Activated gamma-delta T cell (primary cell): Measurements from ENCODE around the gene CAMK2A.

Source experiments
- DNase-seq: peaks from one replicate; lab custom pipeline; 2025; lab: John Stamatoyannopoulos, UW

CAMK2A gene

GRCh38 chr5:150279330-150280020 lies 10.1 kb downstream of the CAMK2A start:
- no peak for DNase-seq

- no peak for DNase-seq
These were observed 10.7 kb downstream of the CAMK2A start for GRCh38 chr5:150278916-150279315.

- no peak for DNase-seq
These were observed 11.4 kb downstream of the CAMK2A start for GRCh38 chr5:150278046-150278730.

GRCh38 chr5:150277043-150277442 lies 12.5 kb downstream of the CAMK2A start:
- DNase-seq, result no peak

- no peak for DNase-seq
These were observed 14.8 kb downstream of the CAMK2A start for GRCh38 chr5:150274811-150275210.

GRCh38 chr5:150272531-150272930 lies 17.0 kb downstream of the CAMK2A start:
- no peak for DNase-seq

- DNase-seq, result no peak
These were observed 17.6 kb downstream of the CAMK2A start for GRCh38 chr5:150271923-150272322.

- DNase-seq, result no peak
These were observed 18.3 kb downstream of the CAMK2A start for GRCh38 chr5:150271296-150271692.

GRCh38 chr5:150270541-150271295 lies 18.9 kb downstream of the CAMK2A start:
- DNase-seq, result no peak

- no peak for DNase-seq
These were observed 22.7 kb downstream of the CAMK2A start for GRCh38 chr5:150266871-150267291.

- DNase-seq, result no peak
These were observed 23.6 kb downstream of the CAMK2A start for GRCh38 chr5:150265870-150266383.

- DNase-seq, result no peak
These were observed 24.6 kb downstream of the CAMK2A start for GRCh38 chr5:150264667-150265603.

GRCh38 chr5:150263801-150264621 lies 25.6 kb downstream of the CAMK2A start:
- DNase-seq, result no peak

- DNase-seq, result no peak
These were observed 26.2 kb downstream of the CAMK2A start for GRCh38 chr5:150263375-150263775.

GRCh38 chr5:150262502-150262901 lies 27.1 kb downstream of the CAMK2A start:
- DNase-seq, result no peak

GRCh38 chr5:150261231-150261630 lies 28.3 kb downstream of the CAMK2A start:
- DNase-seq, result no peak

- DNase-seq, result no peak
These were observed 31.4 kb downstream of the CAMK2A start for GRCh38 chr5:150258130-150258529.

GRCh38 chr5:150257424-150257823 lies 32.1 kb downstream of the CAMK2A start:
- no peak for DNase-seq

- DNase-seq, result no peak
These were observed 33.0 kb downstream of the CAMK2A start for GRCh38 chr5:150256410-150257064.
